Psoas muscle (tissue), 8 donors: ENCODE measurements around the gene PAPSS1. TPM values are rescaled to one million over a fixed set of nuclear protein-coding genes. Genes with fewer than 3 reads are reported as not detected.

ENCODE experiments used
- ATAC-seq, 4 donors: fragments of 200-7000 bp; cut with Tn5 transposase; one replicate each; pipeline ENCODE4 v1.9.1; 2020; ENCODE audit warnings: moderate library complexity in 3 of 4, mild to moderate bottlenecking in 2 of 4
- DNase-seq, 2 donors: peaks; one replicate each; pipeline ENCODE4 v3.0.0-alpha.2; 2020
- H3K27ac ChIP-seq: fragments of 200-600 bp; one replicate; pipeline ENCODE4 v1.8.0; 2022
- H3K27me3 ChIP-seq, 3 donors: fragments of 200-600 bp in 1 of 3; one replicate each; pipeline versions ENCODE4 v1.6.1 to v1.8.0; 2013 to 2022; ENCODE audit warnings: low read length in 2 of 3, mild to moderate bottlenecking in 2 of 3, moderate library complexity in 1 of 3; ENCODE audit not compliant: insufficient read depth in 3 of 3
- H3K36me3 ChIP-seq, 2 donors: fragments of 200-600 bp in 1 of 2; one replicate each; pipeline versions ENCODE4 v1.6.1 to v1.8.0; 2013 to 2022; ENCODE audit warnings: low read depth in 1 of 2, mild to moderate bottlenecking in 1 of 2, moderate library complexity in 1 of 2; ENCODE audit not compliant: insufficient read depth in 1 of 2
- H3K4me1 ChIP-seq: fragments of 200-600 bp; one replicate; pipeline ENCODE4 v1.8.0; 2022
- H3K4me3 ChIP-seq: fragments of 200-600 bp; one replicate; pipeline ENCODE4 v1.8.0; 2022; ENCODE audit warnings: mild to moderate bottlenecking
- H3K9me3 ChIP-seq: fragments of 200-600 bp; one replicate; pipeline ENCODE4 v1.8.0; 2022
- WGBS, 3 donors: extraction: QIAGEN DNeasy Blood & Tissue Kit; methylation state at CpG; one replicate each; pipeline versions ENCODE4 v1.1.6 to v1.1.7; 2013; 5-methylcytosine and 5-hydroxymethylcytosine counted together
- intact Hi-C, 2 donors: fragments of 100-400 bp; cut with DNase I; formaldehyde crosslinking; loops; one replicate each; pipeline versions ENCODE4 v1.11.0 to v1.14.2; 2022
- polyA plus RNA-seq, 3 donors: library from polyadenylated mRNA; stranded (reverse); fragments of 200-250 nt; gene quantifications; one replicate each; pipeline ENCODE4 v1.2.3, GENCODE V29; 2013
- total RNA-seq, 4 donors: library from RNA; stranded (reverse); fragmentation: NEBNext Ultra II Directional in 2 of 4; extraction: Animal tissue kit (Norgen Biotek cat#: 25700) in 2 of 4; gene quantifications; one replicate each; pipeline versions ENCODE4 v1.2.1 to v1.2.4, GENCODE V29; 2021 to 2023
- TF ChIP-seq, protein P1 (sequence below): fragments of 200-600 bp; IDR thresholded peaks from one replicate; pipeline ENCODE4 v1.8.0; 2022; ENCODE audit warnings: antibody characterized with exemption
- donor health status: healthy with polysubstance abuse.
- donor health status: DM: no; HTN: no; CAD: no; lungs with moderate emphysema.
- donor health status: Bipolar disorder and iron deficiency.
- donor health status: healthy.
- donor health status: DM: yes; HTN: yes; CAD: no.
- donor health status: DM: no; HTN: no; CAD: no.
- donor health status: DM: no; HTN: no; CAD: no.
- donor health status: DM: yes; HTN: yes; CAD: no.

Gene PAPSS1
- total and polyA plus RNA-seq, 7 donors: 4.0 to 10.8 (median 5.5) TPM

DNA sequence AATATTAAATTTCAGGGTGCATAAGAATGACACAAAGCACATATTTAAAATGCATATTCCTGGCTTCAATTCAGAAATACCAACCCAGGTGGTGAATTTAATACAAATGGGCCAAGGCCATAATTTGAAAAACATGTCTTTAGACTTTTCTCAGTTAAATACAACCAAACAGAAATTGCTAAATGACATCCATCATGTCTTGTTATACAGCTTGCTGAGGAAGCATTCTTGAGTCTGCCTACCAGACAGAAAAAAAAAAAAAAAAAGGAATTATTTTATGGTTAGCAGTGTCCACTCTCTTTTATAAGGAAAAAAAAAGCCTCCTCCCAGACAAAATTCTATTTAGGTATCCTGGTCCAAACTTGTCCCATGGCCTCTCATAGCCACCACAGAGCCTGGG, 119.1 kb downstream of the PAPSS1 start:
- Histone ChIP-seq H3K36me3 (no peaks in the 10 kb centered on the region), H3K4me3 (no peak overlapping the region), H3K27ac (no peak overlapping the region), H3K27me3 (no peaks in the 10 kb centered on the region), H3K4me1 (no peaks in the 10 kb centered on the region), H3K9me3 (no peaks in the 10 kb centered on the region)
- TF ChIP-seq, protein P1, sequence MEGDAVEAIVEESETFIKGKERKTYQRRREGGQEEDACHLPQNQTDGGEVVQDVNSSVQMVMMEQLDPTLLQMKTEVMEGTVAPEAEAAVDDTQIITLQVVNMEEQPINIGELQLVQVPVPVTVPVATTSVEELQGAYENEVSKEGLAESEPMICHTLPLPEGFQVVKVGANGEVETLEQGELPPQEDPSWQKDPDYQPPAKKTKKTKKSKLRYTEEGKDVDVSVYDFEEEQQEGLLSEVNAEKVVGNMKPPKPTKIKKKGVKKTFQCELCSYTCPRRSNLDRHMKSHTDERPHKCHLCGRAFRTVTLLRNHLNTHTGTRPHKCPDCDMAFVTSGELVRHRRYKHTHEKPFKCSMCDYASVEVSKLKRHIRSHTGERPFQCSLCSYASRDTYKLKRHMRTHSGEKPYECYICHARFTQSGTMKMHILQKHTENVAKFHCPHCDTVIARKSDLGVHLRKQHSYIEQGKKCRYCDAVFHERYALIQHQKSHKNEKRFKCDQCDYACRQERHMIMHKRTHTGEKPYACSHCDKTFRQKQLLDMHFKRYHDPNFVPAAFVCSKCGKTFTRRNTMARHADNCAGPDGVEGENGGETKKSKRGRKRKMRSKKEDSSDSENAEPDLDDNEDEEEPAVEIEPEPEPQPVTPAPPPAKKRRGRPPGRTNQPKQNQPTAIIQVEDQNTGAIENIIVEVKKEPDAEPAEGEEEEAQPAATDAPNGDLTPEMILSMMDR: no peak
- ATAC-seq (no peak), DNase-seq (no peak)
- intact Hi-C loops: no loop called here

DNA sequence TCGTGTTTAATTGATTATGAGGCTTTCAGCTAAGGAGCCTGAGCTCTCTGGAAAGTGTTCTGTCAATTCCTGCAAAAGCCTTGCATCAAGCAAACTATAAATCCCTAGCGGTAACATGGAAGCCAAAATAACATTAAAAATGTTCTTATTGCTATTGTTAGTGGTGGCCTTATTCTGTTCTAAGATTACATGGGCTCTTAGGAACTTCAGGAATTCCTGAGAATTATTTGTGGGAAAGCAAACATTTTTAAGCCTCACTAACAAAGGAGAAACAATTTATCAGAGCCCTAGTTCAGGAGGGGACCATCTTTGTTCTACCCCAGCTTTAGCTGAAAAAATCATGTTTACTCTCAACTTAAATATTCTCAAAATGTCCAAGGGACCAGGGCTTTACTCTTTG, 119.6 kb downstream of the PAPSS1 start:
- WGBS, 3 donors: 17 to 23% (median 17%) methylated on average over 2 of the region's 2 CpGs
- DNase-seq (no peak), ATAC-seq (no peak)
- H3K27me3 ChIP-seq: no peaks in the 10 kb centered on the region
- H3K36me3 ChIP-seq: no peaks in the 10 kb centered on the region
- H3K4me3 ChIP-seq: no peak overlapping the region
- intact Hi-C loops: no loop called here
- H3K9me3 ChIP-seq: no peaks in the 10 kb centered on the region
- H3K4me1 ChIP-seq: no peaks in the 10 kb centered on the region
- no peak overlapping the region for H3K27ac ChIP-seq
- TF ChIP-seq, protein P1: no peak

DNA sequence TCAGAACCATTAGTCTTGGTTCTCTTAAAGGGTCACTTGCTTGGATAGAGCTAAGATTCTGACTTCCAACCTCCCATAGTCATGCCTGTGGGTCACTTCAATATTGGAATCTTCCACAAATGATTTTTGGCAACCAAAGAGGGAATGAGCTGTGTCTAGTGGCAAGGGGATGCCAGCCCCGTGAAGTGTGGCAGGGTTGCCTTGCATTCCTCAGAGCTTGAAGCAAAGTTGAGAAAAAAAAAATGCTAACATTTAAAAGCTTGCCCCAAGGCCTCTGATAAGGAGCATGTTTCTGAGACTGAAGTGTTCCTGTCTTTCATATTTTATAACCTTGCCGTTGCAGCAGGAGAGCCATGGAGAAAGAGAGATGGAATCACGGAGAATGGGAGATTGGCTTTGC, 120.2 kb downstream of the PAPSS1 start:
- WGBS, 3 donors: 34 to 35% (median 34%) methylated on average over 3 of the region's 3 CpGs
- no peaks in the 10 kb centered on the region for H3K9me3 ChIP-seq
- TF ChIP-seq, protein P1: no peak
- no peak overlapping the region for H3K4me3 ChIP-seq
- ATAC-seq (no peak), DNase-seq (no peak)
- H3K27ac ChIP-seq: no peak overlapping the region
- H3K36me3 ChIP-seq: no peaks in the 10 kb centered on the region
- intact Hi-C loops: no loop called here
- no peaks in the 10 kb centered on the region for H3K4me1 ChIP-seq
- no peaks in the 10 kb centered on the region for H3K27me3 ChIP-seq

DNA sequence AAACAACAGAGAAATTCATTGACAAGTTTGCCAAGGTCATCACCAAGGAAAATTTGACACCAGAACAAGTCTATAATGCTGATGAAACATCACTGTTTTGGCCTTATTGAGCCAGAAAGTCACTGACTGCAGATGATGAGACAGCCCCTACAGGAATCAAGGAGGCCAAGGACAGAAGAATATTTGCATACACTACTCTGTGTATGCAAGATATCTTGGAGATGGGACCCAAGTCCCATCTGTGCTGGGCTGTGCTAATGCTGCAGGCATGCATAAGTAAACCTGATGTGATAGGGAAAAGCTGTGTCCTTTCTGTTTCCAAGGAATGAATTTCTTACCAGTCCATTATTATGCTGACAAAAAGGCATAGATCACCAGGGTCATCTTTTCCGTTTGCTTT, 126.8 kb downstream of the PAPSS1 start:
- ATAC-seq (no peak), DNase-seq (no peak)
- WGBS, 3 donors: 69 to 75% (median 71%) methylated on average over 1 of the region's 1 CpG
- intact Hi-C loops: no loop called here
- Histone ChIP-seq H3K4me3 (no peak overlapping the region), H3K36me3 (no peaks in the 10 kb centered on the region), H3K9me3 (peaks cover 18% of the 10 kb centered on the region), H3K27me3 (no peaks in the 10 kb centered on the region), H3K27ac (no peak overlapping the region), H3K4me1 (no peaks in the 10 kb centered on the region)
- TF ChIP-seq, protein P1: no peak

DNA sequence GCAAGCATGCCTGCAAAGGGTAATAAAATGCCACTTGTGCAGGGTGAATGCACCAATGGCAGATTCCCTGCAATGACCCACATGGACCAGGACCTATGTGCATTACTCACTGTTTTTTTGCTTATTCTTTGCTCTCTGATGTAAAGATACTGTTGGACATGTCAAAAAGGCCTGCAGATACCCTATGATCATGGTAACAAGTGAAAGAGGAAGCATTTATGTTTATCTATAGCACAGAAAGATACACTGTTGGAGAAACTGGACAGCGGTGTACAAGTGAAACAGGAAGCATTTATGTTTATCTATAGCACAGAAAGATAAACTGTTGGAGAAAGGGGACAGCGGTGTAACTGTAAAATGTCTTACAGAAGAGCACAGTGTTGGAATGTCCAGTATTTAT, 127.5 kb downstream of the PAPSS1 start:
- H3K27me3 ChIP-seq: no peaks in the 10 kb centered on the region
- peaks cover 18% of the 10 kb centered on the region for H3K9me3 ChIP-seq
- TF ChIP-seq, protein P1: no peak
- no peak for DNase-seq
- no peaks in the 10 kb centered on the region for H3K36me3 ChIP-seq
- WGBS, 3 donors: 71 to 93% (median 87%) methylated on average over 2 of the region's 2 CpGs
- H3K4me3 ChIP-seq: no peak overlapping the region
- H3K27ac ChIP-seq: no peak overlapping the region
- no peak for ATAC-seq
- no peaks in the 10 kb centered on the region for H3K4me1 ChIP-seq
- intact Hi-C loops: no loop called here
